WERI-Rb-1 (cell line): ENCODE measurements around the gene UNC93A.
"Not testable (repeated sequence)": the region's sequence is repeated elsewhere in the genome, so short reads cannot be mapped to it uniquely, and the experiment has no call there.

ENCODE experiments used
- DNase-seq: peaks from one replicate; pipeline ENCODE4 v3.0.0-alpha.2; 2020
- H3K27ac ChIP-seq: fragments of 250-450 bp; sonication (Bioruptor Pico); 2 replicates; pipeline ENCODE4 v1.5.1; 2020; ENCODE audit warnings: mild to moderate bottlenecking, moderate library complexity
- H3K27me3 ChIP-seq: fragments of 250-450 bp; sonication (Bioruptor Pico); 2 replicates; pipeline ENCODE4 v1.5.1; 2021; ENCODE audit warnings: mild to moderate bottlenecking, low read depth, moderate library complexity; ENCODE audit not compliant: insufficient read depth, severe bottlenecking
- H3K36me3 ChIP-seq: fragments of 250-450 bp; sonication (Bioruptor Pico); 2 replicates; pipeline ENCODE4 v1.5.1; 2020; ENCODE audit warnings: mild to moderate bottlenecking, moderate library complexity
- H3K4me3 ChIP-seq: 2 replicates; pipeline ENCODE4 v1.5.1; 2011; ENCODE audit warnings: low read depth, mild to moderate bottlenecking, control low read depth, low read length
- H3K9me3 ChIP-seq: fragments of 250-450 bp; sonication (Bioruptor Pico); 2 replicates; pipeline ENCODE4 v1.5.1; 2021; ENCODE audit warnings: mild to moderate bottlenecking, moderate library complexity; ENCODE audit not compliant: severe bottlenecking
- CTCF ChIP-seq: IDR thresholded peaks from 2 replicates; pipeline ENCODE4 v1.5.1; 2011; ENCODE audit warnings: low read depth, mild to moderate bottlenecking, control low read depth, inconsistent platforms, low read length

UNC93A gene

DNA sequence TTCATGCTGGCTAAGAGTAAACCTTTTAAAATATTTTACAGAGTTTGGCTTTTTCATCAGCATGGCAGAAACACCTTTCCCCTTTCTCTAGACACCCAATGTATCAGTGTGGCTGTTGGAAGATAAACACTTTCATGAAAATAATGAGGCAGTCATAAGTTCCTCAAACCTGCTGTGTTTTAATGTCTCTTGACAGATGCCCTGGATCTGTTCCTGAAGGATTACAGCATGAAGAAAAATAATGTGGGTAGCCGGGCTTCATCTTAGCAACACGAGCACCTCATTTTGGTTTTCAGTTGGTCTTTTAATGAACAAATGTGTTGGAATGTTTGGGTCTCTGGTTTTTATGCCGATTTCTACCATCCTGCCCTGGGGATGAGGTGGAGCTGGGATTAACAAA lies 45.5 kb upstream of the UNC93A start:
- Histone ChIP-seq H3K9me3 (no peaks in the 10 kb centered on the region), H3K4me3 (no peak overlapping the region), H3K27ac (peak overlapping the region; percentile 84), H3K27me3 (no peaks in the 10 kb centered on the region), H3K36me3 (no peaks in the 10 kb centered on the region)
- TF ChIP-seq CTCF = no peak
- DNase-seq = no peak

DNA sequence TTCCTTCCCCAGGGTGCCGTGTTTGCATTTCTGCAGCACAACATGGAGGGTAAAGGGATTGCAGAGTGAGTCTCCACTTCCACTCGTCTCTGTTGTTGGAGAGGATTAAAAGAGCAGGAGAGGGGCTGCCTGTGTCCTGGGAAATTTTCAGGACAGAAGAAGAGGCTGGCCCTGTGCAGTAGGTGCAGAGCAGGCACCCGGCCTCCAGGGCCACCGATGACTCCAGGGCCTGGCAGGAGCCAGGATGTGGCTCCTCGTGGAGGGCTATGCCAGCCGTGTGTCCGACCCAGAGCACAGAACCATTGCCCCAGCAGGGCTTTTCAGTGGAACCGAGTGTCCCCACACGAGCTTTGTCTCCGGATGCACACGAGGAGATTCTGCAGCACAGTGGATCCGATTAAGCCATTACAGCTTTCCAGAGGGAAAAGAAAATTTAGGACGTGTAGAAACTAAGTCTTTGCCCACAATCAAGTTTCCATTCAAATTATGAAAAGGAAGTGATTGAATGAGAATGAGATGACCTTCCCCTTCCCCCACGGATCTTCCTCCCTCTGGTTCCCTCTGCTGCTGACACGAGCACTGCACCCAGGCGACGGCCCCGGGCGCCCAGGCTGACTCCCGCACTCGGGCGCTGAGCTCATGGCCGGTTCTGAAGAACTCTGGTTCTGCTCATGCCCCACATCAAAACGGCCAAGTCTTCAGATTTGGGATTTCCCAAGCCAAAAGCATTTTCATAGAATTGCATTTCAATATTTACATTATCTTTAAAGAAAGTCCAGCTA lies 43.1 kb upstream of the UNC93A start:
- peak; percentile 31; the same call in 1 of the 2 replicates for TF ChIP-seq CTCF

DNA sequence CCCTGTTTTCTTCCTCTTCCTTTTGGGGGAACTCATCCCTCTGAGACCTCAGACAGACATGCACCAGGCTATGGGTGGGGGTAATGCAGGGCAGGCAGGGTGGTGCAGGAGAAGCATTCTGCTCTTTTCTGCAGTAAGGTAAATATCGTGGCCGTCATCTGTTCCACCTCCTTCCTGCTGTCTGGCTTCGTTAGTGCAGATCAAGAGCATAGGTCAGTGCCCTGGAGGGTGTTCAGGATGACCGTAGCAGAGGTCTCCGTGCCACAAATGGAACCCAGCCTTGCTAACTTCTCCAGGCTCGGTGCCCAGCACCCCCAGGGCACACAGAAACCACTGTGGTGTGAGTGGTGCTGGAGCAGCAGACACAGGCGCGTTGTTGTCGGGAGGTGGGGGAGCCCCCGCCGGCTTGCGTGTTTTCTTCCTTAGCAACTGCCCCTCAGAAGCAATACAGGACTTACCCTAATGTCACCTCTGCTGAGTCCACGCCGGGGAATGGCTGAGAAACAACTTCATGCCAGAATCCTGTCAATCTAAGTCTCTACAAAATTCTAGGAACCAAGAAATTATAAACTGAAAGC lies 42.1 kb upstream of the UNC93A start:
- H3K36me3 ChIP-seq, H3K9me3 ChIP-seq, DNase-seq, H3K27me3 ChIP-seq, H3K4me3 ChIP-seq: not testable (repeated sequence)
- H3K27ac ChIP-seq = 0 out of 2 replicates have a peak overlapping the region, but pooled peaks have one; percentile 36

More for the DNA sequence above, 43.1 kb upstream of the UNC93A start:
- DNase-seq = peak; percentile 62
- H3K27me3 ChIP-seq = no peaks in the 10 kb centered on the region
- peak overlapping the region; percentile 36 for H3K27ac ChIP-seq
- no peaks in the 10 kb centered on the region for H3K9me3 ChIP-seq
- H3K4me3 ChIP-seq = no peak overlapping the region
- no peaks in the 10 kb centered on the region for H3K36me3 ChIP-seq

DNA sequence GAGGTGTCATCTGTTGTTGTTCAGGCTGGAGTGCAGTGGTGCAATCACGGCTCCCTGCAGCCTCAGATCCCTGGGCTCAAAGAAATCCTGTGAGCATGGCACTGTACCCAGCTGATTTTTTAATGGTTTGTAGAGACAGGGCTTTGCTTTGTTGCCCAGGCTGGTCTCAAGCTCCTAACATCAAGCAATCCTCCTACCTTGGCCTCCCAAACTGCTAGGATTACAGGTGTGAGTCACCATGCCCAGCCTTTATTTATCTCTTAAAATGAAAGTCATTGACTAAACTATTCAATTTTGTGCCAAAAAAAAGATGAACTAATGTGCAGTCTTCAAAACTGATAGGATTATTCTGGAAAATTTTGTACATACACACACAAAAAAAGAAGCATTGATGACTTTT lies 38.8 kb upstream of the UNC93A start:
- Histone ChIP-seq H3K9me3 (peaks cover 20% of the 10 kb centered on the region), H3K4me3 (no peak overlapping the region), H3K36me3 (no peaks in the 10 kb centered on the region; the same call in 1 of the 2 replicates), H3K27ac (peak overlapping the region; percentile 68), H3K27me3 (no peaks in the 10 kb centered on the region)
- no peak for DNase-seq
- no peak for TF ChIP-seq CTCF

DNA sequence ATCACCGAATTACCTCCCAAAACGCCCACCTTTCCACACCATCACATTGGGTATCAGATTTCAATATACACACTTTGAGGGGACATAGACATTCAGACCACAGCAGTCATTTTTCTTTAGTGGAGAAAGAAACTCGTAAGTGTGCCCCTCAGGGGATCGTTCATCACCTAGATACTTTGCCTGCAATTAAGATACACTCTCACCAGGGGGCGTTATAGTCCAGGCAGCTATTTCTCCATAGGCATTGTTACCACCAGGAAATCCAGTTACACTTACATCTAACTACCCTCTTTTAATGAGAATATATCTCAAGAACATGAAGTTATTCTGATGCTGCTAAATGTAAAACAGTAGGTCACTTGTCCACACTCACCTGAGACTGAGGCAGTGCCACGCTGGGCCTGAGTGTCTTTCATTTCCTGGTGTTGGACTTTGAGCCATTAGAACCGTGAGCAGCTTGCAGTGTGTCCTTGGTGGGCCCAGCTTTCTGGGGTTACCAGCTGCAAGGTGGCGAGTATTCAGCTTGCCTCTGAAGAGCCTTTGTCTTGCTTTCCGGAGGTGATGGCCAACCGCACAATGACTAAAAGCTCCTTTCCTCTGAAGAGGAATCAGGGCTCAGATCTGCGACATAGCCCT lies 35.1 kb upstream of the UNC93A start:
- Histone ChIP-seq H3K4me3 (no peak overlapping the region), H3K9me3 (peaks cover 26% of the 10 kb centered on the region)

More for the DNA sequence above, 35.1 kb upstream of the UNC93A start:
- Histone ChIP-seq H3K27ac (no peak overlapping the region), H3K27me3 (no peaks in the 10 kb centered on the region), H3K36me3 (no peaks in the 10 kb centered on the region; the same call in 1 of the 2 replicates)
- DNase-seq = no peak
- peak; percentile 22; the same call in 1 of the 2 replicates for TF ChIP-seq CTCF
